Naive thymus-derived CD8-positive, alpha-beta T cell (primary cell): ENCODE results near the gene SORCS3. TPM values are rescaled to one million over a fixed set of nuclear protein-coding genes. Genes with fewer than 3 reads are reported as not detected.

Source experiments
- ATAC-seq, 2 donors: fragments of 150-1000 bp; cut with Tn5 transposase in 1 of 2; sonication (Bioruptor Pico), chemical (Tn5 transposase) in 1 of 2; 1 replicate in 1 of 2; 2 replicates in 1 of 2; pipeline ENCODE4 v1.10.0; 2021; ENCODE audit warnings: mild to moderate bottlenecking in 2 of 2, moderate library complexity in 2 of 2
- POLR2A ChIA-PET: fragments of 350-600 bp; sonication (Branson Sonifier 250); formaldehyde crosslinking; loops from one replicate; lab custom pipeline; 2021; ENCODE audit warnings: antibody characterized with exemption; lab: Charles Lee
- DNase-seq, 10 donors: peaks; one replicate each; pipeline versions ENCODE4 v3.0.0 to v3.0.0-alpha.2; 2020 to 2022
- H3K27ac Mint-ChIP-seq, 10 donors: one replicate each; pipeline ENCODE4 v1.8.0; 2020 to 2022; ENCODE audit warnings: mild to moderate bottlenecking in 10 of 10, mixed read lengths in 10 of 10, moderate library complexity in 4 of 10, inconsistent platforms in 1 of 10
- H3K27me3 Mint-ChIP-seq, 5 donors: one replicate each; pipeline ENCODE4 v1.8.0; 2021 to 2022; ENCODE audit warnings: mixed read lengths in 5 of 5
- H3K36me3 Mint-ChIP-seq, 3 donors: one replicate each; pipeline ENCODE4 v1.8.0; 2020 to 2022; ENCODE audit warnings: mixed read lengths in 3 of 3, mild to moderate bottlenecking in 2 of 3, inconsistent platforms in 1 of 3
- H3K4me1 Mint-ChIP-seq, 4 donors: one replicate each; pipeline ENCODE4 v1.8.0; 2021 to 2022; ENCODE audit warnings: mixed read lengths in 4 of 4
- H3K4me3 Mint-ChIP-seq, 10 donors: one replicate each; pipeline ENCODE4 v1.8.0; 2020 to 2022; ENCODE audit warnings: mild to moderate bottlenecking in 10 of 10, mixed read lengths in 10 of 10, moderate library complexity in 6 of 10, inconsistent platforms in 1 of 10
- H3K9me3 Mint-ChIP-seq, 9 donors: one replicate each; pipeline ENCODE4 v1.8.0; 2020 to 2022; ENCODE audit warnings: mixed read lengths in 9 of 9, mild to moderate bottlenecking in 3 of 9, inconsistent platforms in 1 of 9, moderate library complexity in 1 of 9
- polyA plus RNA-seq, 3 donors: library from polyadenylated mRNA; unstranded; fragments of 300-500 nt; fragmentation: Illumina TruSeq; gene quantifications; one replicate each; pipeline ENCODE4 v1.2.3, GENCODE V29; 2021
- total RNA-seq, 8 experiments: library from RNA in 2 of 8; stranded (reverse) in 2 of 8; gene quantifications; one replicate each; pipeline ENCODE4 v1.2.3 and lab custom pipeline; 2021 to 2026

SORCS3 gene
- total and polyA plus RNA-seq, 5 experiments from 2014 or later: 0.15 to 0.19 TPM; not detected in 3

DNA sequence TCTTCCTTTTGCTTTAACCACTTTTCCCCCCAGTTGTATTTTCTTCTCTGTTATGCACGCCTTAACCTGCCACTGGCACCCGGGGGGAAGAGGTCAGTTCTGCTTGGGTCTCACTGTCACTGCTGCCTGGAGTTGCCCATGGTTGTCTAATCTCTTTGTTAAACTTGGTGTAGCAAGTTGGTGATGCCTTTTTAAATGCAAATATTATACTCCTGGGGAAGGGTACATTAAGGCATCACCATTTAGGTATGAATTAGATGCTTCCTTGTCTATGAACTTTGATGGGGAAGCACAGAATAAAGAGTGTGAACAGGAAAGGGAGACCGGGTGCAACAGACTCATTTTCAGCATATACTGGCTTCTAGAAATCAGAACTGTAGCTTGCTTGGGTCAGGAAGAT lies 9.1 kb upstream of the SORCS3 start:
- Mint-ChIP-seq H3K4me3 (no peak overlapping the region), H3K36me3 (peaks cover 0 to 5% (median 0%) of the 10 kb centered on the region in 3 donors), H3K4me1 (no peaks in the 10 kb centered on the region), H3K27ac (peak overlapping the region in 1 of 10 donors; percentile 50), H3K27me3 (peaks cover 15 to 49% (median 39%) of the 10 kb centered on the region in 5 donors), H3K9me3 (peaks cover 0 to 1% (median 0%) of the 10 kb centered on the region in 9 donors)
- DNase-seq (no peak), ATAC-seq (no peak)
- POLR2A ChIA-PET: no interaction called here

- Mint-ChIP-seq H3K27ac (peak overlapping the region in 1 of 10 donors; percentile 37), H3K4me3 (peak overlapping the region in 3 of 10 donors; percentile 1 to 29 (median 18)), H3K9me3 (no peaks in the 10 kb centered on the region), H3K36me3 (peaks cover 0 to 9% (median 0%) of the 10 kb centered on the region in 3 donors), H3K27me3 (peaks cover 34 to 71% (median 58%) of the 10 kb centered on the region in 5 donors), H3K4me1 (peaks cover 6 to 15% (median 8%) of the 10 kb centered on the region in 4 donors)
- no peak for DNase-seq
- POLR2A ChIA-PET: no interaction called here
- ATAC-seq: no peak
Measured at GRCh38 chr10:104638861-104639589, 2.1 kb upstream of the SORCS3 start.

DNA sequence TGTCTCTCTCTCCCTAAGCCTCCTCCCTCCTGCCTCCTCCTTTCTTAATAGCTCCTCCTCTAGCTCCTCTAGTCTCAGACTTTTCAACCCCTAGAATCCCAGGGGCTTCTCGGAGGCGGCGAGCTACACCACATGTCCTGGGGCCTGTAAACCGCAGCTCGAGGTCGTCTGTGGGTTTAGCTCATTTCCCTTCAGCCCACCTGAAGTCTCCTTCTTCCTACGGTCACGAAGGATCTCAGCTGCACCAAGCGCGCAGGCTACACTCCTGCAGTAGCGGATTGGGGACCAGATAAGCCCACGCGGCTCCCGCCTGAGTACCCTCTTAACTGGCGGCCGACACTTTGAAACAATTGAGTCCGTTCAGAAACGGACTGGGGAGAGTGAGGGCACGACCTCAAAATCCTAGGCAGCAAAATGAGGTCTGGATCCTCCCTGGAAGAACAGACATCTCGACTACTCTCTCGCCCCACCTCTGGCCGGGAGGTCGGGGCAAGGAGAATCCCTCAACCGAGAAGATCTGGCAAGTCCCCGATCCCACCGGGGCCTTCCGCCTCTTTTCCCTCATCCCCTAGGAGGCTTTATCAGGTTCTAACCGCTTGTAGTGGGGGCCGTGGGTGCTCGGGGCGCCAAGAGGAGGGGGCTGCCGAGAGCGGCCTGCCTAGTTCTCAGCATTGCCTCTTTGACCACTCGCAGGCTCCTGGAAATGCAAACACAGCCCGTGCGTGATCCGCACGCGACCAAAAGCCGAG lies 1.3 kb upstream of the SORCS3 start:
- no peak for ATAC-seq
- Mint-ChIP-seq H3K27ac (no peak overlapping the region), H3K27me3 (peaks cover 32 to 69% (median 58%) of the 10 kb centered on the region in 5 donors), H3K4me3 (peak overlapping the region in 5 of 10 donors; percentile 1 to 34 (median 18)), H3K4me1 (peaks cover 6 to 15% (median 8%) of the 10 kb centered on the region in 4 donors), H3K36me3 (peaks cover 0 to 9% (median 0%) of the 10 kb centered on the region in 3 donors), H3K9me3 (peaks cover 0 to 3% (median 0%) of the 10 kb centered on the region in 9 donors)
- POLR2A ChIA-PET: no interaction called here
- DNase-seq: no peak

GRCh38 chr10:104640339-104641186 lies 527 bp upstream of the SORCS3 start:
- peaks cover 0 to 3% (median 0%) of the 10 kb centered on the region in 9 donors for H3K9me3 Mint-ChIP-seq
- peak overlapping the region in 2 of 10 donors; percentile 20 to 34 for H3K4me3 Mint-ChIP-seq
- POLR2A ChIA-PET: no interaction called here
- peaks cover 31 to 70% (median 58%) of the 10 kb centered on the region in 5 donors for H3K27me3 Mint-ChIP-seq
- ATAC-seq (no peak), DNase-seq (no peak)
- H3K27ac Mint-ChIP-seq: no peak overlapping the region
- H3K4me1 Mint-ChIP-seq: peaks cover 6 to 15% (median 8%) of the 10 kb centered on the region in 4 donors
- peaks cover 0 to 8% (median 0%) of the 10 kb centered on the region in 3 donors for H3K36me3 Mint-ChIP-seq

- Mint-ChIP-seq H3K27me3 (peaks cover 30 to 73% (median 59%) of the 10 kb centered on the region in 5 donors), H3K36me3 (peaks cover 0 to 4% (median 0%) of the 10 kb centered on the region in 3 donors), H3K4me3 (no peak overlapping the region), H3K27ac (no peak overlapping the region), H3K4me1 (peaks cover 6 to 15% (median 8%) of the 10 kb centered on the region in 4 donors), H3K9me3 (peaks cover 0 to 3% (median 0%) of the 10 kb centered on the region in 9 donors)
- POLR2A ChIA-PET: no interaction called here
- no peak for ATAC-seq
- no peak for DNase-seq
Measured at GRCh38 chr10:104641937-104642657, 1.0 kb downstream of the SORCS3 start.

DNA sequence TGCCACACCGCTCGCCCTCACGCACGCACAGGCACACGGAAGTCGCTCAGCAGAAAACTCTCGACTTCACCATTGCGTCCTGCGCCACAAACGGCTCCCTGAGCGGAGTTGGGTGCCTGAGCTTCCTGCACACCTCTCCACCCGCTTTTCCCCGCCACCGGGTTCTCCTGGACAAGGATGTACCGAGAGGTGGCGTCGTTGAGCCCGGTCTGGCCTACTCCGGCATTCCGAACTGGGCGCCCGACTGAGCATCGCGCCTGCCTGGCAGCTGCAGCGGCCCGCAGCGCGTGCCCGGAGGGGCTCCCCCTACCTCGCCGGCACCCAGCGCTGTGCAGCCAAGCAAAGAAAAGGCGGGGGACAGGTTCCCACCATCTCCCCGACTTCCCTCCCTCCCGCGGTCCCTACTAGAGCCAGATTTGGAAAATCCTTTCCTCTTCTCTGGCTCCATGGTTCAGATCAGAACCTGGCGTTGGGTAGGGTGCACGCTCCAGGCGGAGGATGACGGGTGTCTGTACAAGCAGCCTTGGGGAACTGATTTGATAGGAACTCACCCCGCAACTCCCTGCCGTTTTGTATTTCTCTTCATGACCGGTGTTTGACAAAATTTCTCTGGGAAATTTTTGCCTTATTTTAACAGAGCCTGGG lies 1.7 kb downstream of the SORCS3 start:
- DNase-seq: no peak
- H3K4me3 Mint-ChIP-seq: peak overlapping the region in 1 of 10 donors; percentile 19
- no peak for ATAC-seq

GRCh38 chr10:104643303-104643663 lies 2.2 kb downstream of the SORCS3 start:
- DNase-seq (no peak), ATAC-seq (no peak)
- H3K9me3 Mint-ChIP-seq: peaks cover 0 to 3% (median 0%) of the 10 kb centered on the region in 9 donors
- peaks cover 5 to 9% (median 8%) of the 10 kb centered on the region in 4 donors for H3K4me1 Mint-ChIP-seq
- H3K36me3 Mint-ChIP-seq: no peaks in the 10 kb centered on the region
- peaks cover 21 to 72% (median 61%) of the 10 kb centered on the region in 5 donors for H3K27me3 Mint-ChIP-seq
- H3K4me3 Mint-ChIP-seq: no peak overlapping the region
- peak overlapping the region in 1 of 10 donors; percentile 20 for H3K27ac Mint-ChIP-seq
- POLR2A ChIA-PET: no interaction called here

More for the DNA sequence above, 1.7 kb downstream of the SORCS3 start:
- H3K27me3 Mint-ChIP-seq: peaks cover 25 to 72% (median 61%) of the 10 kb centered on the region in 5 donors
- POLR2A ChIA-PET: no interaction called here
- peaks cover 0 to 3% (median 0%) of the 10 kb centered on the region in 9 donors for H3K9me3 Mint-ChIP-seq
- H3K27ac Mint-ChIP-seq: no peak overlapping the region
- H3K36me3 Mint-ChIP-seq: peaks cover 0 to 2% (median 0%) of the 10 kb centered on the region in 3 donors
- H3K4me1 Mint-ChIP-seq: peaks cover 6 to 13% (median 8%) of the 10 kb centered on the region in 4 donors

DNA sequence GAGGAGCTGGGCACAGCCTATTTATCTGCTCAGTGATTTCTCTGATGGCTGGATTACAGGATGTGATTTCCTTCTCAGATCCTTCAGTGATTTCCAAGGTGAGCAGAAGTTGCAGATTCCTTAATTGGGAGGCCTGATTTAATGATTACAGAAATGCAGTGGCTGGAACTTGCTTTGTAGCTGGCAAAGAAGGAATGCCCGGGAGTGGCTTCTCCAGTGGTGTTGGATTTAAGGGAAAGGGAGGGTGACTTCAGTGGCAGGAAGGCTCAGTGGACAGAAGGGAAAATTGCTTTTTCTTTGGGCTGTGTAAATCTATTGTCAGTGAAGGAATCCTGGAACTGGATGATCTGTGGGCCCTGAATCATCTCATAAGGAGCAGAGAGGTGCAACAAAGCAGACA lies 5.1 kb downstream of the SORCS3 start:
- peaks cover 17 to 79% (median 48%) of the 10 kb centered on the region in 5 donors for H3K27me3 Mint-ChIP-seq
- H3K9me3 Mint-ChIP-seq: peaks cover 0 to 3% (median 0%) of the 10 kb centered on the region in 9 donors
- DNase-seq: no peak
- POLR2A ChIA-PET: no interaction called here
- ATAC-seq: no peak
- no peak overlapping the region for H3K27ac Mint-ChIP-seq
- peaks cover 0 to 1% (median 0%) of the 10 kb centered on the region in 4 donors for H3K4me1 Mint-ChIP-seq
- H3K36me3 Mint-ChIP-seq: no peaks in the 10 kb centered on the region
- H3K4me3 Mint-ChIP-seq: no peak overlapping the region

- DNase-seq: no peak
- H3K27me3 Mint-ChIP-seq: peaks cover 15 to 73% (median 43%) of the 10 kb centered on the region in 5 donors
Measured at GRCh38 chr10:104648421-104648820, 7.3 kb downstream of the SORCS3 start.

GRCh38 chr10:104650072-104650471 lies 9.0 kb downstream of the SORCS3 start:
- peaks cover 20 to 71% (median 33%) of the 10 kb centered on the region in 5 donors for H3K27me3 Mint-ChIP-seq
- H3K9me3 Mint-ChIP-seq: no peaks in the 10 kb centered on the region
- no peak overlapping the region for H3K27ac Mint-ChIP-seq
- H3K4me3 Mint-ChIP-seq: no peak overlapping the region
- POLR2A ChIA-PET: no interaction called here
- no peaks in the 10 kb centered on the region for H3K36me3 Mint-ChIP-seq
- no peak for ATAC-seq
- DNase-seq: no peak
- H3K4me1 Mint-ChIP-seq: no peaks in the 10 kb centered on the region

More at GRCh38 chr10:104648421-104648820, 7.3 kb downstream of the SORCS3 start:
- Mint-ChIP-seq H3K36me3 (no peaks in the 10 kb centered on the region), H3K27ac (no peak overlapping the region), H3K9me3 (peaks cover 0 to 3% (median 0%) of the 10 kb centered on the region in 9 donors), H3K4me1 (no peaks in the 10 kb centered on the region), H3K4me3 (no peak overlapping the region)
- ATAC-seq: no peak
- POLR2A ChIA-PET: no interaction called here

DNA sequence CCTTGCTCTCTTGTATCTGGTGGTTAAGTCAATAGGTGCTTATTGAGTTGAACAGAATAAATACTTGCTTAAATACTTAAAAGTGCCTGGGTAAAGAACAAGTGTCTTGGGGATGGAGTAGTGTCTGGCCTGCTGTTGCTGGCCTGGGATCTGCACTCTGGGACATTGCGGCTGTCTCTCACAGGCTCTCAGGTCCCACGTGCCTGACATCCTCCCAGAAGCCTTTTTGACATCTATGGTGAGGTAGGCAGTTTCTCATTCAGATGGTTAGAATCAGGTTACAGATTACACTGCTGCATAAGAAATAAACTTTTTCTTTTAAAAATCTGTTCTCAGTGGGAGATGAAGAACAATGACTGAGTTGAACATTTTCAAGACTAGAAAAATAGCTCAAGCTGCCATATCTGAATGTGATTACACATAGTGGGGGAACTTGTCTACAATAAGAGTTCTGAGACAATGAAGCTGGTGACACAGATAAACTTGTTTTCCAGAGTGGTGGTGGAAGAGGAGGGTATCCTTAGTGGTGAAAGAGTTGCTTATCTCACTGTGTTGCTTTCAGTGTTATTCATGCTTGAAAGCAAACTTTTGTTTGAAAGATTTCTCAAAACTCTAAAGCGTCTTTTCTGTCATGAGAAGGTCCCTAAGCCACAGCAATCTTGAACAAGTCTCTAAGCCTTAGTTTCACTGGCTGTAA lies 9.7 kb downstream of the SORCS3 start:
- DNase-seq (no peak), ATAC-seq (no peak)
- Mint-ChIP-seq H3K4me1 (no peaks in the 10 kb centered on the region), H3K4me3 (no peak overlapping the region), H3K27me3 (peaks cover 20 to 64% (median 33%) of the 10 kb centered on the region in 5 donors), H3K9me3 (no peaks in the 10 kb centered on the region), H3K27ac (no peak overlapping the region), H3K36me3 (no peaks in the 10 kb centered on the region)
- POLR2A ChIA-PET: no interaction called here
